Right lobe of liver (tissue), 4 donors: ENCODE results near the gene PRSS3.
"Not testable (repeated sequence)": the region's sequence is repeated elsewhere in the genome, so short reads cannot be mapped to it uniquely, and the experiment has no call there.

Source experiments
- CTCF ChIP-seq, 4 donors: fragments of 200-600 bp in 3 of 4; fragments of 450-650 bp in 1 of 4; IDR thresholded peaks; one replicate each; pipeline versions ENCODE4 v1.5.1 to v1.8.0; 2016 to 2022; ENCODE audit warnings: antibody characterized with exemption in 4 of 4, mild to moderate bottlenecking in 2 of 4
- POLR2A ChIP-seq: fragments of 450-650 bp; IDR thresholded peaks from one replicate; pipeline ENCODE4 v1.6.1; 2017; ENCODE audit warnings: antibody characterized with exemption, mild to moderate bottlenecking
- donor health status: DM: no; HTN: no; CAD: no.
- donor health status: DM: no; HTN: no; CAD: no.
- donor health status: DM: no; HTN: yes; CAD: no.

- TF ChIP-seq POLR2A; CTCF (IDR thresholded peaks at IDR 0.05): not testable (repeated sequence)
Observed at GRCh38 chr9:33804196-33804595, 8.8 kb downstream of the PRSS3 start.
